OCI-LY3 (cell line): Measurements from ENCODE around the gene TTC17.

Experiments
- H2AFZ ChIP-seq: fragments of 200-600, 300-600 bp; shearing (Covaris generic); 2 replicates; pipeline ENCODE4 v1.6.0; 2014; ENCODE audit warnings: antibody characterized with exemption, low read depth, low read length
- H3K27ac ChIP-seq: fragments of 200-600, 300-600 bp; sonication (generic); 2 replicates; pipeline ENCODE4 v1.5.1; 2014; ENCODE audit warnings: mild to moderate bottlenecking, low read length, moderate library complexity, mixed read lengths
- H3K27me3 ChIP-seq: fragments of 200-600, 300-600 bp; sonication (generic); 2 replicates; pipeline ENCODE4 v1.6.1; 2014; ENCODE audit warnings: low read depth, low read length, mixed read lengths
- H3K36me3 ChIP-seq: fragments of 200-600, 300-600 bp; sonication (generic); replicated peaks from 2 replicates; pipeline ENCODE3; 2014; ENCODE audit warnings: low read depth, low read length, mixed read lengths
- H3K4me1 ChIP-seq: fragments of 300-600, 200-600 bp; sonication (generic); 2 replicates; pipeline ENCODE4 v1.6.1; 2014; ENCODE audit warnings: low read length, mixed read lengths
- H3K4me2 ChIP-seq: fragments of 200-600, 300-600 bp; sonication (generic); 2 replicates; pipeline ENCODE4 v1.6.1; 2014; ENCODE audit warnings: low read length, mixed read lengths
- H3K4me3 ChIP-seq: fragments of 300-600, 200-600 bp; sonication (generic); 2 replicates; pipeline ENCODE4 v1.5.1; 2014; ENCODE audit warnings: antibody characterized with exemption, mild to moderate bottlenecking, low read length, moderate library complexity
- H3K79me2 ChIP-seq: fragments of 300-600, 200-600 bp; shearing (Covaris generic); 2 replicates; pipeline ENCODE4 v1.6.1; 2014; ENCODE audit warnings: mild to moderate bottlenecking, low read length, mixed read lengths
- H3K9ac ChIP-seq: fragments of 300-600, 200-600 bp; shearing (Covaris generic); 2 replicates; pipeline ENCODE4 v1.6.0; 2014; ENCODE audit warnings: mild to moderate bottlenecking, low read length, moderate library complexity
- H3K9me3 ChIP-seq: fragments of 200-600, 300-600 bp; shearing (Covaris generic); 2 replicates; pipeline ENCODE4 v1.6.1; 2014; ENCODE audit warnings: low read length, mixed read lengths; ENCODE audit not compliant: insufficient read depth
- H4K20me1 ChIP-seq: fragments of 200-600, 300-600 bp; sonication (generic); 2 replicates; pipeline ENCODE4 v1.6.1; 2016; ENCODE audit warnings: low read length, mixed read lengths; ENCODE audit not compliant: insufficient read depth
- EZH2phosphoT487 ChIP-seq: fragments of 200-600 bp; shearing (Covaris generic); IDR thresholded peaks from 2 replicates; pipeline ENCODE4 v1.6.1; 2018; ENCODE audit warnings: antibody characterized with exemption, mixed run types, low read depth
- TF ChIP-seq, protein P1 (sequence below): fragments of 200-600, 300-600 bp; sonication (generic); IDR thresholded peaks from 2 replicates; pipeline ENCODE4 v1.5.1; 2014; ENCODE audit warnings: antibody characterized with exemption, low read length, low read depth

Gene TTC17

GRCh38 chr11:43541993-43542392 is 183.3 kb downstream of the TTC17 start:
- Histone ChIP-seq H2AFZ (no peak overlapping the region), H3K4me2 (no peak overlapping the region), H3K27me3 (peaks cover 75% of the 10 kb centered on the region), H3K9ac (no peak overlapping the region), H3K36me3 (peaks cover 3% of the 10 kb centered on the region), H3K79me2 (no peaks in the 10 kb centered on the region), H3K9me3 (peaks cover 4% of the 10 kb centered on the region; the same call in 1 of the 2 replicates), H4K20me1 (no peaks in the 10 kb centered on the region), H3K27ac (no peak overlapping the region), H3K4me3 (no peak overlapping the region), H3K4me1 (no peaks in the 10 kb centered on the region)
- TF ChIP-seq, protein P1, sequence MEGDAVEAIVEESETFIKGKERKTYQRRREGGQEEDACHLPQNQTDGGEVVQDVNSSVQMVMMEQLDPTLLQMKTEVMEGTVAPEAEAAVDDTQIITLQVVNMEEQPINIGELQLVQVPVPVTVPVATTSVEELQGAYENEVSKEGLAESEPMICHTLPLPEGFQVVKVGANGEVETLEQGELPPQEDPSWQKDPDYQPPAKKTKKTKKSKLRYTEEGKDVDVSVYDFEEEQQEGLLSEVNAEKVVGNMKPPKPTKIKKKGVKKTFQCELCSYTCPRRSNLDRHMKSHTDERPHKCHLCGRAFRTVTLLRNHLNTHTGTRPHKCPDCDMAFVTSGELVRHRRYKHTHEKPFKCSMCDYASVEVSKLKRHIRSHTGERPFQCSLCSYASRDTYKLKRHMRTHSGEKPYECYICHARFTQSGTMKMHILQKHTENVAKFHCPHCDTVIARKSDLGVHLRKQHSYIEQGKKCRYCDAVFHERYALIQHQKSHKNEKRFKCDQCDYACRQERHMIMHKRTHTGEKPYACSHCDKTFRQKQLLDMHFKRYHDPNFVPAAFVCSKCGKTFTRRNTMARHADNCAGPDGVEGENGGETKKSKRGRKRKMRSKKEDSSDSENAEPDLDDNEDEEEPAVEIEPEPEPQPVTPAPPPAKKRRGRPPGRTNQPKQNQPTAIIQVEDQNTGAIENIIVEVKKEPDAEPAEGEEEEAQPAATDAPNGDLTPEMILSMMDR, result no peak
- TF ChIP-seq EZH2phosphoT487, result no peak

- Histone ChIP-seq H3K36me3 (peaks cover 3% of the 10 kb centered on the region), H3K27me3 (peaks cover 66% of the 10 kb centered on the region), H3K79me2 (no peaks in the 10 kb centered on the region), H4K20me1 (no peaks in the 10 kb centered on the region), H3K4me3 (no peak overlapping the region), H3K9me3 (peaks cover 4% of the 10 kb centered on the region; the same call in 1 of the 2 replicates), H2AFZ (no peak overlapping the region), H3K27ac (no peak overlapping the region), H3K4me1 (no peaks in the 10 kb centered on the region), H3K4me2 (no peak overlapping the region), H3K9ac (no peak overlapping the region)
- TF ChIP-seq, protein P1, result no peak
- no peak for TF ChIP-seq EZH2phosphoT487
Observed at GRCh38 chr11:43542750-43543712, 184.3 kb downstream of the TTC17 start.
